ENCODE results near the gene NPRL2.
A peak's percentile ranks its signal among the peaks of the same experiment; 100 is the strongest.

NPRL2 gene

DNA sequence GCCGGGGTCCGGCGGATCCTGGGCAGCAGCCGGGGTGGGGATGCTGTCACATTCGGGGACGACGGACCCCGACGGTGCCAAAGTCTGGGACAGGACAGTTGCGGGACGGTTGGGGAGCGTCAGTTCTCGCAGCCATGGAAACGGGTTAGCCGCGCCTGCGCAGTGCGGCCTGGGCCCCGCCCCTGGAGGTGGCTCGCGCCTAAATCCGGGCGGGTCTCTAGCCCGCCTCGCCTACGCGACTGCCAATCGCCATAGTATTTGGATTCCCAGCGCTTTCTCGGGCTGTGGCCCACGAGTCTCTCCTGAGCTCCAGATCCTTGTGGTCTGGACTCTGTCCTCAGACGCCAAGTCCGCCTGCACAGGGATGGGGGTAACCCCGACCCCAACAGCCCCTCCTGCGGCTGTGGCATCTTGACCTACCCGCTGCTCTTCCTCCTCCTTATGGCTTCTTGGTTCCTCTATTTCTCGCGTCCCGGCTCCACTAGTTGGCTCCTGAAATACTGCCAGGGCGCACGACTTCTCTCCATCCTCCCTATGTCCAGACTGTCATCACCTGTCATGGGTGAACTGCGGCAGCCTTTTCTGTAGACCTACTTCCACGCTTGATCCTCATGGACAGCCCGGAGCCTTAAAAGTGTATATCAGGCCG lies 4.9 kb downstream of the NPRL2 start, which contains the start of gene ZMYND10:
Gene ZMYND10, minus strand, starts transcription at position 147 of the 649 bp plus-strand sequence. CDS start 153 bp downstream, outside the sequence.
- H3K27ac Mint-ChIP-seq: no peak within 1 kb of the TSS
- peak; percentile 82 for DNase-seq
- no peaks in the 10 kb centered on the region for H3K27me3 Mint-ChIP-seq
- peak within 1 kb of the TSS; percentile 65 for H3K4me3 Mint-ChIP-seq
- peak; percentile 12 for ATAC-seq
- H3K9me3 Mint-ChIP-seq: no peaks in the 10 kb centered on the region
- peaks cover 9% of the 10 kb centered on the region for H3K36me3 Mint-ChIP-seq (ENCODE audit: low read depth)
- H3K4me1 Mint-ChIP-seq: peaks cover 48% of the 10 kb centered on the region

DNA sequence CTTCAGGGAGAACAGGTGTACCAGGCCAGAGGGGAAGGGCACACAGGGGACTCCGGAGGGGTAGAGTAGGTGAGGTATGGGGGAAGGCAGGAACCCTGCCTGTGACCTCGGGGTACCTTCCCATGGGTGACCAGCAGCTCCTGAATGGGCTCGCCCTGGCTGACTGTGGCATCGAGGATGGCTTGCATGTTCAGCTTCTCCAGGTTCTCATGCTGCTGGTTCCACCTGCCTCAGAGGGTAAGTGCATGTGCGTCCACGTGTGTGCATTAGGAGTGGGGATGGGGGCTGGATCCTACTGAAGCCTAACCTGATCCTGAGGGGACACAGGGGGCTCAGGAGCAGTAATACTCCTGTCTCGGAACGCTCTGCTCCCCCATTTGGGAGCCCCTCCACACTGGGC lies 5.6 kb downstream of the NPRL2 start:
- DNase-seq: no peak
- H3K27me3 Mint-ChIP-seq: no peaks in the 10 kb centered on the region
- peaks cover 8% of the 10 kb centered on the region for H3K36me3 Mint-ChIP-seq (ENCODE audit: low read depth)
- peaks cover 44% of the 10 kb centered on the region for H3K4me1 Mint-ChIP-seq
- H3K9me3 Mint-ChIP-seq: no peaks in the 10 kb centered on the region
- ATAC-seq: no peak
- H3K27ac Mint-ChIP-seq: no peak overlapping the region
- H3K4me3 Mint-ChIP-seq: no peak overlapping the region

- DNase-seq: no peak
- H3K27me3 Mint-ChIP-seq: no peaks in the 10 kb centered on the region
- peaks cover 46% of the 10 kb centered on the region for H3K4me1 Mint-ChIP-seq
- H3K27ac Mint-ChIP-seq: no peak overlapping the region
- H3K36me3 Mint-ChIP-seq (ENCODE audit: low read depth): peaks cover 22% of the 10 kb centered on the region
- H3K9me3 Mint-ChIP-seq: no peaks in the 10 kb centered on the region
- no peak overlapping the region for H3K4me3 Mint-ChIP-seq
- ATAC-seq: no peak
These were observed 7.6 kb downstream of the NPRL2 start for GRCh38 chr3:50342813-50343633.

- H3K27me3 Mint-ChIP-seq: no peaks in the 10 kb centered on the region
- peaks cover 40% of the 10 kb centered on the region for H3K4me1 Mint-ChIP-seq
- DNase-seq (no peak), ATAC-seq (no peak)
- H3K27ac Mint-ChIP-seq: no peak overlapping the region
- no peak overlapping the region for H3K4me3 Mint-ChIP-seq
- H3K36me3 Mint-ChIP-seq (ENCODE audit: low read depth): peaks cover 18% of the 10 kb centered on the region
- H3K9me3 Mint-ChIP-seq: no peaks in the 10 kb centered on the region
These were observed 8.5 kb downstream of the NPRL2 start for GRCh38 chr3:50341996-50342650.

GRCh38 chr3:50341537-50341936 lies 9.0 kb downstream of the NPRL2 start:
- Mint-ChIP-seq H3K4me1 (peaks cover 40% of the 10 kb centered on the region), H3K9me3 (no peaks in the 10 kb centered on the region), H3K4me3 (peak overlapping the region; percentile 98), H3K27me3 (no peaks in the 10 kb centered on the region), H3K36me3 (ENCODE audit: low read depth) (peaks cover 20% of the 10 kb centered on the region), H3K27ac (no peak overlapping the region)
- ATAC-seq: no peak
- no peak for DNase-seq

GRCh38 chr3:50340448-50341329 lies 9.9 kb downstream of the NPRL2 start, which contains the start of gene RASSF1:
Gene RASSF1, minus strand, starts transcription at chr3:50340836. Its CDS starts 31 bp downstream, at chr3:50340805.
- DNase-seq (peak; percentile 84), ATAC-seq (peak; percentile 51)
- peak within 1 kb of the TSS; percentile 98 for H3K27ac Mint-ChIP-seq

GRCh38 chr3:50340147-50340447 lies 10.5 kb downstream of the NPRL2 start:
- no peak for ATAC-seq
- peaks cover 35% of the 10 kb centered on the region for H3K36me3 Mint-ChIP-seq (ENCODE audit: low read depth)

More at GRCh38 chr3:50340448-50341329, 9.9 kb downstream of the NPRL2 start, which contains the start of gene RASSF1:
- H3K9me3 Mint-ChIP-seq: no peaks in the 10 kb centered on the region
- peaks cover 44% of the 10 kb centered on the region for H3K4me1 Mint-ChIP-seq
- H3K27me3 Mint-ChIP-seq: no peaks in the 10 kb centered on the region
- peaks cover 29% of the 10 kb centered on the region for H3K36me3 Mint-ChIP-seq (ENCODE audit: low read depth)
- peak within 1 kb of the TSS; percentile 98 for H3K4me3 Mint-ChIP-seq

DNA sequence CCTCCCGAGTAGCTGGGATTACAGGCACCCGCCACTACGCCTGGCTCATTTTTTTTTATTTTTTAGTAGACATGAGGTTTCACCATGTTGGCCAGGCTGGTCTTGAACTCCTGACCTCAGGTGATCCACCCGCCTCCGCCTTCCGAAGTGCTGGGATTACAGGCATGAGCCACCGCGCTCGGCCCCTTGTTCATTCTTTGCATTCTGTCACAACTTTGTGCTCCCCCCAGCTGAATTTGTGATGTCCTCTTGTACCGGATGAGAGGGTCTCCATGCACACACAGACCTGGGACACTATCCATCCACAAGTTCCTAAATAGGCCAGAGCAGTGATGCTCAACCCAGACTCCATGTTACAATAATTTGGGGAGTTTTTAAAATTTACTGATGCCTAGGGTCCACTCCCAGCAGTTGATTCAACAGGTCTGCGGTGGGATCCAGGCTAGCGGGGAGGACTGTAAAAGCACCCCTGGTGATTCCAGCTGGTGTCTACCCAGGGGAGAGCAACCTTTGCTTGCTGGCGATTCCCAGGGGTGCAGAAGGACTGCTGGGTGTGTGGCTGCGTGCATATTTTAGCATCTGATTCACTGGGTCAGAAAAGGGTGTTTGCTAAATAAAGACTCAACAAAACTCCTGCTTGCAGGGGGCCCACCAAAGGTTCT lies 11.0 kb downstream of the NPRL2 start:
- no peaks in the 10 kb centered on the region for H3K9me3 Mint-ChIP-seq
- peaks cover 52% of the 10 kb centered on the region for H3K4me1 Mint-ChIP-seq
- peak overlapping the region; percentile 98 for H3K27ac Mint-ChIP-seq
- H3K4me3 Mint-ChIP-seq: peak overlapping the region; percentile 98
- H3K27me3 Mint-ChIP-seq: no peaks in the 10 kb centered on the region
- H3K36me3 Mint-ChIP-seq (ENCODE audit: low read depth): peaks cover 37% of the 10 kb centered on the region
- DNase-seq (no peak), ATAC-seq (no peak)

More at GRCh38 chr3:50340147-50340447, 10.5 kb downstream of the NPRL2 start:
- no peak for DNase-seq
- Mint-ChIP-seq H3K9me3 (no peaks in the 10 kb centered on the region), H3K4me3 (peak overlapping the region; percentile 98), H3K27me3 (no peaks in the 10 kb centered on the region), H3K4me1 (peaks cover 47% of the 10 kb centered on the region), H3K27ac (peak overlapping the region; percentile 98)

DNA sequence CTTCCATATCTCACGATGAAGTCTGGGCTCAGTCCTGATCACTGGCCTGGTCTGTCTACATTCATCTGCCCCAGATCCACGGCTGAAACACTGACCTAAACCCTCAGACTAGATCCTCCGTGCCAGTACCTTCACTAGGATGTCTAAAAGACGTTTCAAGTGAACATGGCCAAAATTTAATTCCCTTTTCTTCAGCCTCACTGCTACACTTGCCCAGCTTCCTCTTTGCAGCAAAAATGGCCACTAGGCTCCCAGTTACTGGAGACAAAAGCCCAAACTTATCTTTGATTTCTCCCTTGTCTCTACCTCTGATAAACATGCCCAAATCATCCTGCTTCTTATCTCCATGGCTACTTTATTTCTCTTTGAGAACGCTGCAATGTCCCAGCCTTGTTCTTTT lies 11.6 kb downstream of the NPRL2 start:
- H3K36me3 Mint-ChIP-seq (ENCODE audit: low read depth): peaks cover 44% of the 10 kb centered on the region
- H3K9me3 Mint-ChIP-seq: no peaks in the 10 kb centered on the region
- H3K27me3 Mint-ChIP-seq: no peaks in the 10 kb centered on the region
- H3K4me3 Mint-ChIP-seq: peak overlapping the region; percentile 98
- no peak for ATAC-seq
- H3K27ac Mint-ChIP-seq: peak overlapping the region; percentile 98
- H3K4me1 Mint-ChIP-seq: peaks cover 58% of the 10 kb centered on the region
- DNase-seq: no peak

GRCh38 chr3:50337175-50337861 lies 13.3 kb downstream of the NPRL2 start:
- ATAC-seq (peak; percentile 70), DNase-seq (peak; percentile 98)
- peaks cover 64% of the 10 kb centered on the region for H3K4me1 Mint-ChIP-seq
- peaks cover 54% of the 10 kb centered on the region for H3K36me3 Mint-ChIP-seq (ENCODE audit: low read depth)
- H3K27me3 Mint-ChIP-seq: no peaks in the 10 kb centered on the region
- H3K9me3 Mint-ChIP-seq: no peaks in the 10 kb centered on the region
- peak overlapping the region; percentile 98 for H3K27ac Mint-ChIP-seq
- peak overlapping the region; percentile 98 for H3K4me3 Mint-ChIP-seq

GRCh38 chr3:50336452-50337174 lies 14.0 kb downstream of the NPRL2 start:
- H3K36me3 Mint-ChIP-seq (ENCODE audit: low read depth): peaks cover 56% of the 10 kb centered on the region
- peak; percentile 21 for ATAC-seq

GRCh38 chr3:50334339-50335075 lies 16.1 kb downstream of the NPRL2 start:
- DNase-seq (no peak), ATAC-seq (no peak)
- Mint-ChIP-seq H3K27ac (peak overlapping the region; percentile 98), H3K4me3 (peak overlapping the region; percentile 60), H3K9me3 (no peaks in the 10 kb centered on the region), H3K4me1 (peaks cover 47% of the 10 kb centered on the region), H3K36me3 (ENCODE audit: low read depth) (peaks cover 66% of the 10 kb centered on the region), H3K27me3 (no peaks in the 10 kb centered on the region)

More at GRCh38 chr3:50336452-50337174, 14.0 kb downstream of the NPRL2 start:
- Mint-ChIP-seq H3K27ac (peak overlapping the region; percentile 98), H3K4me3 (peak overlapping the region; percentile 98), H3K27me3 (no peaks in the 10 kb centered on the region), H3K9me3 (no peaks in the 10 kb centered on the region), H3K4me1 (peaks cover 60% of the 10 kb centered on the region)
- no peak for DNase-seq
